GM18870 (cell line): ENCODE results near the gene GTF3C1.

ENCODE experiments used
- ATAC-seq: cut with Tn5 transposase; IDR thresholded peaks from one replicate; pipeline ENCODE4 v1.9.1; 2021; ENCODE audit warnings: moderate library complexity; ENCODE audit not compliant: unreplicated experiment

Gene GTF3C1

GRCh38 chr16:27489421-27489820 is 60.3 kb downstream of the GTF3C1 start:
- ATAC-seq: no peak

- no peak for ATAC-seq
Observed at GRCh38 chr16:27486760-27487159, 63.0 kb downstream of the GTF3C1 start.

GRCh38 chr16:27486344-27486743 is 63.4 kb downstream of the GTF3C1 start:
- ATAC-seq: no peak

- ATAC-seq: no peak
Observed at GRCh38 chr16:27485811-27486210, 63.9 kb downstream of the GTF3C1 start.

- ATAC-seq: no peak
Observed at GRCh38 chr16:27485126-27485525, 64.6 kb downstream of the GTF3C1 start.

GRCh38 chr16:27483624-27484023 is 66.1 kb downstream of the GTF3C1 start:
- ATAC-seq: no peak

- no peak for ATAC-seq
Observed at GRCh38 chr16:27483088-27483437, 66.7 kb downstream of the GTF3C1 start.

- ATAC-seq: no peak
Observed at GRCh38 chr16:27482397-27483087, 67.2 kb downstream of the GTF3C1 start.

- no peak for ATAC-seq
Observed at GRCh38 chr16:27481282-27481934, 68.3 kb downstream of the GTF3C1 start.

GRCh38 chr16:27480761-27481160 is 69.0 kb downstream of the GTF3C1 start:
- ATAC-seq: no peak

- no peak for ATAC-seq
Observed at GRCh38 chr16:27476240-27476639, 73.5 kb downstream of the GTF3C1 start.

- ATAC-seq: no peak
Observed at GRCh38 chr16:27475561-27475960, 74.2 kb downstream of the GTF3C1 start.

- no peak for ATAC-seq
Observed at GRCh38 chr16:27474921-27475320, 74.8 kb downstream of the GTF3C1 start.

GRCh38 chr16:27474041-27474440 is 75.7 kb downstream of the GTF3C1 start:
- no peak for ATAC-seq

- ATAC-seq: no peak
Observed at GRCh38 chr16:27473101-27473900, 76.4 kb downstream of the GTF3C1 start.

GRCh38 chr16:27472091-27473020 is 77.4 kb downstream of the GTF3C1 start:
- ATAC-seq: no peak

- ATAC-seq: no peak
Observed at GRCh38 chr16:27471661-27472060, 78.1 kb downstream of the GTF3C1 start.

- ATAC-seq: no peak
Observed at GRCh38 chr16:27470567-27471431, 78.9 kb downstream of the GTF3C1 start.

GRCh38 chr16:27468941-27469531 is 80.7 kb downstream of the GTF3C1 start:
- ATAC-seq: no peak

- no peak for ATAC-seq
Observed at GRCh38 chr16:27465483-27465879, 84.2 kb downstream of the GTF3C1 start.
